SH-SY5Y (cell line): ENCODE measurements around the gene SLC9A7.

ENCODE experiments used
- GATA2 ChIP-seq: IDR thresholded peaks from 2 replicates; pipeline ENCODE4 v1.6.1; 2011; ENCODE audit warnings: mild to moderate bottlenecking, low read depth, low read length
- GATA3 ChIP-seq: IDR thresholded peaks from 2 replicates; pipeline ENCODE4 v1.6.1; 2011; ENCODE audit warnings: low read depth, mild to moderate bottlenecking, low read length, moderate library complexity

GRCh38 chrX:46559062-46559461 lies 199.9 kb downstream of the SLC9A7 start:
- TF ChIP-seq GATA2 (no peak), GATA3 (no peak)
